GM19099 (cell line): ENCODE results near the gene C3orf20.

ENCODE experiments used
- POLR2A ChIP-seq: IDR thresholded peaks from 3 replicates; pipeline ENCODE4 v1.6.1; 2011; ENCODE audit warnings: low read depth; ENCODE audit not compliant: insufficient read length; ENCODE audit errors: extremely low read depth

Gene C3orf20

DNA sequence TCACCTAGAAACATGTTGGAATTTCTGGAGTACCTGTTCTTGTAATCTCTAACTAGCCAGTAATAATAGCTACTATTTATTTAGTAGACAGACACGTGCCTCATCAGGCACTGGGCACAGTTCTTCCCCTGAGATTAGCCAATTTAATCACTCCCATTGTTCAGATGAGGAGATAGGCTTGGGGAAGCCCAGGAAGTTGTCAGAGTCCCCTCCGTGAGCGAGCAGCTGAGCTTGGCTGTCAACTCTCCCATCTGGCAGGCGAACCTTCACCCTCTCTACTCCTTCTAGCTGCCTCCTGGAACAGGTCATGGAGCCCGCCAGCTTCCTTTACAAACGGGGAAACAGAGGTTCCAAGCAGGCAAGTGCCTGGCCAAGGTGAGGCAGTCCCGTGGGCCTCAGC lies 112.7 kb downstream of the C3orf20 start:
- no peak for TF ChIP-seq POLR2A

DNA sequence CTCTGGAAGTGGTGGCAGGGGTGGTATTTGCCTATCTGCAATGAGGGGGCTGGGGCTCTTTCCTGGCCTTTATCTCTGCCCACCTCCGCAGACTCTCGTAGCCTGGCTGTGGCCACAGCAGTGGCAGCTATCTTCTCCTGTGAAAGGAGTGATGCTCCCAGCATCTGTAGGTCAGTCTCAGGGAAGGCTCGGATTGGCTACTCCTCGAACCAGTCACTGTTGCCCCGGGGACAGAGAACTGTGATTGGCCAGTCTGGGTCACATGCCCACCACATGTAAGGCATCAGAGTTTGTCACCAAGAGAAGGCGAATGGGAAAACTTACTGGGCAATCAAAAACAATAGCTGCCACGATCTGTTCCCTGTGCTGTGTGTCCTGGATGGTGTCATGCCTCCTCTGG lies 113.7 kb downstream of the C3orf20 start:
- no peak for TF ChIP-seq POLR2A

DNA sequence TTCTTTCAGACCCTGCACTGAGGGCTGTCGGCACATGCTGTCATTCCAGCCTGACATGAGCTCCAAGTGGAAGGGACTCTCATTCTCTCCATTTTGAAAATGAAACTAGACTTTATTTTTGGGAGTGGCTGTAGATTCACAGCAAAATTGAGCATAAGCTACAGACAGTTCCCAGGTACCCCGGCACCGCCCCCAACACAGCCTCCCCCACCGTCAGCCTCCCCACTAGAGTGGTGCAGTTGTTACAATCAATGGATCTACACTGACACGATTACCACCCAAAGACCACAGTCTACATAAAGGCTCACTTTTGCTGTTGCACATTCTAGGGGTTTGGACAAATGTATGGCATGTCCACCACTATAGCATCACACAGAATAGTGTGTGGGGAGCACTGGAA lies 114.3 kb downstream of the C3orf20 start:
- no peak for TF ChIP-seq POLR2A

DNA sequence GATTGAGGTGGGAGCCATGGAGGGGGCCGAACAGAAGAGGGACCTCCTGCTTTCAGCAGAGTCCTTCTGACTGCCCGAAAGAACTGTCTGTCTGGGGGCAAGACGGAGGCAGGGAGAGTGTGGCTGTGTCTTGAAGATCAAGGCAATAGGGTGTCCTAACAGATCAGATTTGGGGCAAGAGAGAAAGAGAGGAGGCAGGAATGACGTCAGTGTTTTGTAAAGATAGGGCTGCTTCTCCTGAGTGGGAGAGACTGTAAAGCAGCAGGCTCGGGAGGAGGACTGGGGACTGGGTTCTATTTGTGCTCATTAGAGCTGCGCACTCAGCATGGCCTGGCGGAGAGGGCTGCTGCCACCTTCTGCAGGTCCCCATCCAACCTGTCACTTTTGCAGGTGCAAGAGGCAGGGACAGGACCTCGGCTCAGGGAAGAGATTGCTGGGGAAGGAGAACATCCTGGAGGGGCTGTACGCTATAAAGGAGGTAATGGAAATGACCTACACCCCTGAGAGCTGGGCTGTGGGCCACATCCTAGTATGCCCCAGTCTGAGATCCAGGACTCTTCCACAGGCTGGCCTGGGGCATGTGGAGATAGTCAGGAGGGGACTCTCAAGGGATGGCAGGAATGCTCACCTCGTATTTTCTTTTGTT lies 114.8 kb downstream of the C3orf20 start:
- TF ChIP-seq POLR2A = no peak

DNA sequence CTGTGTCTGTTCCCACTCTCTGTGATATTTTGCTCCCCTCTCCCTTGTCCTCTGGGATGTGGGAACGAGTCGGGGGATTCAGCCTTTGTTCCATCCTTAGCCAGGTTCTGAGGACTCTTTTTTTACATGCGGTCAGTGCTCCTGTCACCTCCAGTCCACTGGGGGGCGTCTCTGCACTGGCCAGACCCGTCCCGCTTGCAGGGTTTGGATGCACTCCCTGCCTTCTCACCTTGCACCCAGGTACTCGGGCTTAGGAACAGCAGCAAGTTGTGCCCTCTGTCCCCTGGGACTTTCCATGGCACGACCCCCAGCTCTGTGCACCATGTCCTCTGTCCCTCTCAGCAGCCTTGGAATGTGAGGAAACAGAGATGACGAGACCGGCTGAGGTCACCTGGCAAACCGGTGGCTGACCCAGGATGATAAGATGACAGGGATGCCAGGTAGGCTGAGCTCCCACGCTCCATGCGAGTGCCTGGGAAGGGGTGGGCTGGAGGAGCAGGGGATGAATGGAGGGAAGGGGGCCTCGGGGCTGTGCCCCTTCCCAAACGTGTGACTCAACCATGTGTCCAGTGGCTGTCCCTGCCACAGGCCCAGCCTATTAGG lies 116.5 kb downstream of the C3orf20 start:
- no peak for TF ChIP-seq POLR2A

DNA sequence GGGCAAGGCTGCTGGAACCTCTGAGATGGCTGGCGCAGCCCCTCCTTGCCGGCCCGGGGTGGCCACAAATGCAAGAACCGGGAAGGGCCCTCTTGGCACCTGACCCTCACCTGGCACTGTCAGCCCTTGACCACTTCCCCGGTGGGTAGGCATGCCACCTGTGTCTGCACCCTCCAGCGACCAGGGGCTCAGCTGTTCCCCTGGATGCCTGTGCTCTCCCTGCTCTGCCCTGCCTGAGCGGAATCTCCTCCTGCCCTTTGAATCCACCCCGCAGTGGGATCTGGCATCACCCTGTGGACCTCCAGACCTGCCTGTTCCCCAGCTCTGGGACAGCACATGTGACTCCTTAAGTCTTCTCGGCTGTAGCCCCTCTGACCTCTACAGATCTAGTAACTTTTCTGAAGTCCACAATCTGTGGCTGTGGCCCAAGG lies 117.8 kb downstream of the C3orf20 start:
- no peak for TF ChIP-seq POLR2A

DNA sequence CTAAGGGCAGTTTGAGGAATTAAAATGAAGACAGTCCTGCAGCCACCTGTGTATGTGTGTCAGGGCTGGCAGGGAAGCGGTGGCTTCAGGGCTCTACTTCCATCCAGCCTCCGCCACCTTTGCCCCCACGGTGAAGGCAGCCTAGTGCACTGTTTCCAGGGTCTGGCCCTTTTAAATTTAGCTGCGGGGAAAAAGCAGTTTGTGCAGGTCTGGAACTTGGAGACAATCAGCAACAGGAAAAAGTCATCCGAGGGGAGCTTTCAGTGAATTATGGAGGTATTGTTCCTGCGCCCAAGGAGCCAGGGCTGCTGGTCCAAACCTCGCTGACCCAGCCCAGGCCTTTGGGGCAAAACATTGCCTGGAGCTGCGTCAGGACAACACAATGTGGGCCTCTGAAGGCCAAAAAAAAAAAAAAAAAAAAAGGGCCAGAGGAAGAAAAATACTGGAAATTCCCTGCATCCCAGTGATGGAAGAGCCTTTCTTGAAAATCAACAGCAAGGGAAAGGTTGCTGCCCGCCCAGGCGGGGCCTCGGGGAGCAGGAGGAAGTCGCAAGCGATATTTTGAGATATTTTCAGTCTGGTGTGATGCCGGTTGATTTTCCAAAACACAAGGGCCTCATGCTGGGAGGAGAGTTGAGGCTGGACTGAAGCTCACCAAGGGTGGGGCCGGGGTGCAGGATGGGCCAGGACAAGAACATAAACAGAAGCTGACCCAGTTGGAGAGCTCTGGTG lies 118.4 kb downstream of the C3orf20 start:
- no peak for TF ChIP-seq POLR2A

DNA sequence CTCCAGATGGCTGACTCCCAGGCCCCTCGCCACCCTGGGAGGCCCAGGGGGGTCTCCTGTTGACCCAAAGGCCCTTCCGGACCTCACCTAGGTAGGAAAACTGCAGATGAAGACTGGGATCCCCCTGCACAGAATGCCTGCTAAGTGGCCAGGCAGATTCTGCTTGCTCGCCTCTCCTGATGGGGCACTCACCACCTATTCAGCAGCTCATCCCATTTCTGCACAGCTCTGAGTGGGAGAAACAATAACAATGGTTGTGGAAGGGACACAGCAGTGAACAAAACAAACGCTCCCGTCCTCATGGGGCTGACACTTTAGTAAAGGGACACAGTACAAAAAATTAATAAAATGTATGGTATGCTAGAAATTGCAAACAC lies 118.9 kb downstream of the C3orf20 start:
- TF ChIP-seq POLR2A = no peak

DNA sequence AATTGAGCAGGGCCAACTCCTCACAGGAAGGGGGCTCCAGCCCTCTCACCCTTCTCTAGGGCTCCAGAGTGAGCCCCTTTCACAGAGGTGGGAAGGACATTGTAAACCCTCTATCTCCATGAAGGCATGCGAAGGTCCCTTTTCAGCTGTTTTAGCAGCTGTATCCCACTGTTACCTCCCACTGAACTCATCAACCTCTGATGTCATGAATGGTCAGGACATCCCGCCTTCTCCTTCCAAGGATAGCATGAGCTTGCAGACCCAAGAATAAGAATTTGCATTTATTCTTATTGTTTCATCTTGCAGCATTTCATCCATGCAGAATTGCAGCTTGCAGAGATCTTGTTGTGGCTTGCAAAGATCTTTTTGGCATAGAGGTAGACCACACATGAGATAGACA lies 119.5 kb downstream of the C3orf20 start:
- TF ChIP-seq POLR2A = no peak

DNA sequence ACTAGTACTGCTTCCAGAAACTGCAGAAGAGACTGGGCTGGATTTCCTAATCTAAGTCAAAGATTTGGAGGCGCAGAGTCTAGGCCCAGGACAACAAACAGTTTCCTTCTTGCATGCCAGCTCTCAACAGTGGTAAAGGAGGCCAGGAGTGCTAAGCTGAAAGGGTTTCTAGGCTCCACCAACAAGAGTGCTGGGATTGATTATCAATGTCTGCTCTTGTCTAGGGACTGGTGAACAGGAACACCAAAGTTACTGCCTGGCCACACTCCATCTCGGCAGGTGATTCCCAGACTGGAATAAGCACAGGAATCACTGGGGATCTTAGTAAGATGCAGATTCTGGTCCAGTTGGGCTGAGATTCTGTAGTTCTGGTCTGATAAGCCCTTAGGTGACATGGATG lies 121.1 kb downstream of the C3orf20 start:
- TF ChIP-seq POLR2A = no peak

DNA sequence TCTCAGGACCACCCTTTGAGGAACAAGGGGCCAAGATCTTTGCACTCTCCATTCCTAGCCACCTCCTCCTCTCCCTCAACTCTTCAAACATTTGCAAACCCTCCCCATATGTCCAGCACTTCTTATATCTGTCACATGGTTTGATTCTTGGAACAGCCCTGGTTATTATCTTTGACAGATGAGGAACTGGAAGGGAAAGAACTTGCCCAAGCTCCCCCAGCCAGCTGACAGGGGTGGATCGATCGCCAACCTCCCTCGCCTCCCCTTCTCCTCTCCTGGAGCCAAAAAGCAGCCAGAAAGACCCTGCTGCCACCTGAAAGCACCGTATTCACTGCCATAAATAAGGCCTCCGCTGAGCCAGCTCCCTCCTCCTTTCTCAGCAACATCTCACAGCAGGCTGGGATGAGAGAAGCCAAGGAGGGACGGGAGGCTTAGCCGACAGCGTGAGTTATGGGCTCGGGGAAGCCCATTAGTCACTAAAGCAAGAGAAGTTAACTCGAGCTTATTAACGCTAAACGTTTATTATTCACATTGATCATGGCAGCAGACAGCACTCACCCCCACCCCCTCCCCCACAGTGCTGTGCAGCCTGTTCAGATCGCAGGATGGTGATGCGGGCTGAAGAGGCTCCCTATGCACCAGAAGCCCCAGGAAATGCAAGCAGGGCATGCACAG lies 121.6 kb downstream of the C3orf20 start:
- TF ChIP-seq POLR2A = no peak

DNA sequence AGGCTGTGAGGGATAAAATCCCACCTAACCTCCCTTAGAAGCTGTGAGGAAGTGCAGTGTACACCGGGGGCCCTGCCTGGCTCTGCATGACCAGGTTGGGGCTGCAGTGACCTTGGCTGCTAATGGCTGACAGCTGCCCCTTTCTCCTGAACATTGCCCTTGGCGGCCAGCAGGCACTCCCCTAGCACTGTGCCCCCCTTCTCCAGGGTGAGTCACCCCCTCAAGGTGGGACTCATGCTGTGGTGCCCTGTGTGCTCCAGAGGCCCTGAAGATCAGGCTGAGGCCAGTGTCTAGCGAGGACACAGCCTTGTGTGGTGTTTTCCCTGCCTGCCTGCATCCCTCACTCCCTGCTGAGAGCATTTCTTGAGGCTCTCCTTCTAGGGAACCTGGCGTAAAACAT lies 122.8 kb downstream of the C3orf20 start:
- TF ChIP-seq POLR2A = no peak

DNA sequence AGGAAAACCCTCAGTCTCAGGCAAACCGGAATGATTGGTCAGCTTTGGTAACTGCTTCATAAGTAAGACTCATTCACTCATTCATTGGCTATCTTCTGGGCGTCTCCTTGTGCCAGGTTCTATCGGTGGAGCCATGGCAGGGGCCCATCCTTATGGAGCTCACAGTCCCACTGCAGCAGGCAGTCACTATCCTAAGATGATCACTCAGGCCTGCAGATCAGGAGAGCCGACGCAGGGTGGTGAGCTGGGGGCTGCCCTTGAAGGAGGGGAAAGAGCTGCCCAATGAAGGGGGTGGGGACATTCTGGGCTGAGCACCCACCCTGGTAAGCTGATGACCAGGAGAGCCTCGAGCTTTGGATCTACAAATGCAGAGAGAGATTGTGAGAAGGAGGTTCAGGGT lies 123.3 kb downstream of the C3orf20 start:
- TF ChIP-seq POLR2A = no peak

DNA sequence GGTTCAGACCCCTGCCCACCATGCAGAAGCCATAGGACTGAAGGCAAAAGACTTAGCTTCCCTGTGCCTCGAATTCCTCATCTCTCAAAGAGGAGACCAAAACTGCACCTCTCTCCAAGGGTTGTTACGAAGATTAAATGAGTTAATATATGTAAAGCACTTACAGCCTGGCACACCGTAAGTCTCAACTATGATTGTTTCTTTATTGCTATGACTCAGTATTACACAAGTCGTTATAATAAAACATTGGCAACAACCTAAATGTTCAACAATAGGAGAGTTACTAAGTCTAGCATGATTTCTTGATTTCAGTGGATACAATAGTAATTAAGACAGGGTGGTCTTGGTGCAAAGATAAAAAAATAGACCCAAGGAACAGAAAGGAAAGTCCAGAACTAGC lies 124.2 kb downstream of the C3orf20 start:
- TF ChIP-seq POLR2A = no peak

DNA sequence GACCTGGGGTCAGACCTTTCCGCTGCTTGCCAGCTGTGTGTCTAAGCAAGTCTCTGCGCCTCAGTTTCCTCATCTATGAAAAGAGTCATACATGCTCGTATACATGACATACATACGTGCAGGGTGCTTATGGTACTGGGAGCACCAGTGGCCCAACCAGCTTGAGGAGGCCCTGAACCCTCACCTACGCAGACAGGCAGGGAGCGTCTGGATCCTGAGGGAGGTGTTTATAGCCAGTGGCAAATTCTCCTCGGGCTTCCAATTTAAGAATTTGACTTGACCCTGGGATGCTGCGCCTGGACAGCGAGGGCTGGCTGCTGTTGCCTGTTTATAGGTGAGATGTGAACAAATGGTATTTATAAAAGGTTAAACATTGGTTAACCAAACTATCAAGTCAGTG lies 126.1 kb downstream of the C3orf20 start:
- TF ChIP-seq POLR2A = no peak
